ENCODE results near the gene CLEC4M. TPM values are rescaled to one million over a fixed set of nuclear protein-coding genes. Genes with fewer than 3 reads are reported as not detected.

CLEC4M gene
- total RNA-seq, 1 experiment from 2014 or later: not detected

DNA sequence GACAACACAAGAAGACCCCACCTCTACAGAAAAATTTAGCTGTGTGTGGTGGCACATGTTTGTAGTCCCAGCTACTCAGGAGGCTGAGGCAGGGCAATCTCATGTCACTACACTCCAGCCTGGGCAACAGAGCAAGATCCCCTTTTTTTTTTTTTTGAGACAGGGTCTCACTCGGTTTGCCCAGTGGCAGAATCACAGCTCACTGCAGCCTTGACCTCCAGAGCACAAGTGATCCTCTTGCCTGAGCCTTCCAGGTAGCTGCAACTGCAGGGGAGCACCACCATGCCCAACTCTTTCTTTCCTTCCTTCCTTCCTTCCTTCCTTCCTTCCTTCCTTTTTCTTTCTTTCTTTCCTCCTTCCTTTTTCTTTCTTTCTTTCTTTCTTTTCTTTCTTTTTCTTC is 26.9 kb upstream of the CLEC4M start:
- peaks cover 81% of the 10 kb centered on the region for H3K27me3 Mint-ChIP-seq (ENCODE audit: low read depth)
- H3K4me1 Mint-ChIP-seq: peaks cover 4 to 7% of the 10 kb centered on the region in 2 experiments
- Histone ChIP-seq H4K20me1 (ENCODE audit: control insufficient read depth, insufficient read depth, insufficient read length) (no peaks in the 10 kb centered on the region), H3K56ac (ENCODE audit: insufficient read length, low read depth, low read length) (no peak overlapping the region), H2AK5ac (ENCODE audit: insufficient read length, low read length) (no peak overlapping the region), H3K23me2 (ENCODE audit: insufficient read length, low read depth, low read length, poor library complexity, severe bottlenecking) (no peaks in the 10 kb centered on the region), H3K79me1 (ENCODE audit: insufficient read depth, low read depth, low read length, poor library complexity, severe bottlenecking) (no peaks in the 10 kb centered on the region), H3T11ph (ENCODE audit: low read length) (no peak overlapping the region), H3K9me3 (ENCODE audit: control insufficient read depth, low read depth, low read length) (no peaks in the 10 kb centered on the region), H3K23ac (ENCODE audit: insufficient read length, low read depth, low read length) (no peak overlapping the region), H4K91ac (ENCODE audit: insufficient read length, low read depth, low read length) (no peak overlapping the region), H4K5ac (ENCODE audit: insufficient read length, low read depth, low read length) (no peak overlapping the region), H2BK5ac (ENCODE audit: insufficient read length, low read length) (no peak overlapping the region), H3K4ac (ENCODE audit: low read depth, low read length) (no peak overlapping the region), H2AFZ (ENCODE audit: low read length) (no peak overlapping the region), H3K18ac (ENCODE audit: insufficient read length, low read depth, low read length) (no peak overlapping the region), H3K27ac (ENCODE audit: insufficient read length, low read depth, low read length) (no peak overlapping the region), H3K9ac (ENCODE audit: extremely low read depth, insufficient read length, low read length) (no peak overlapping the region), H3K4me2 (ENCODE audit: insufficient read depth, insufficient read length, low read length) (no peak overlapping the region), H2BK120ac (ENCODE audit: low read depth, low read length, poor library complexity, severe bottlenecking) (no peak overlapping the region), H3K14ac (ENCODE audit: insufficient read depth, low read length) (no peak overlapping the region), H3K27me3 (ENCODE audit: insufficient read depth, low read length) (no peaks in the 10 kb centered on the region; the same call in 1 of the 2 replicates), H3K79me2 (ENCODE audit: insufficient read depth, low read length) (no peaks in the 10 kb centered on the region), H4K8ac (replicated peaks; ENCODE audit: insufficient read length, low read depth, low read length) (no peak overlapping the region), H3K4me1 (ENCODE audit: insufficient read depth, low read length) (no peaks in the 10 kb centered on the region; the same call in 1 of the 2 replicates), H2BK15ac (ENCODE audit: low read depth, low read length) (no peak overlapping the region), H2BK12ac (ENCODE audit: insufficient read length, low read depth, low read length) (no peak overlapping the region), H2BK20ac (ENCODE audit: low read depth, low read length, poor library complexity, severe bottlenecking) (no peak overlapping the region)
- H3K4me3 Mint-ChIP-seq: no peak overlapping the region
- no CpG with 5 or more reads among the region's 1 CpG for WGBS (ENCODE audit: extremely low coverage, insufficient read length, low lambda C conversion rate)
- H3K9me3 Mint-ChIP-seq: no peaks in the 10 kb centered on the region; a peak in 1 of 5 replicates
- TF ChIP-seq, protein P1, sequence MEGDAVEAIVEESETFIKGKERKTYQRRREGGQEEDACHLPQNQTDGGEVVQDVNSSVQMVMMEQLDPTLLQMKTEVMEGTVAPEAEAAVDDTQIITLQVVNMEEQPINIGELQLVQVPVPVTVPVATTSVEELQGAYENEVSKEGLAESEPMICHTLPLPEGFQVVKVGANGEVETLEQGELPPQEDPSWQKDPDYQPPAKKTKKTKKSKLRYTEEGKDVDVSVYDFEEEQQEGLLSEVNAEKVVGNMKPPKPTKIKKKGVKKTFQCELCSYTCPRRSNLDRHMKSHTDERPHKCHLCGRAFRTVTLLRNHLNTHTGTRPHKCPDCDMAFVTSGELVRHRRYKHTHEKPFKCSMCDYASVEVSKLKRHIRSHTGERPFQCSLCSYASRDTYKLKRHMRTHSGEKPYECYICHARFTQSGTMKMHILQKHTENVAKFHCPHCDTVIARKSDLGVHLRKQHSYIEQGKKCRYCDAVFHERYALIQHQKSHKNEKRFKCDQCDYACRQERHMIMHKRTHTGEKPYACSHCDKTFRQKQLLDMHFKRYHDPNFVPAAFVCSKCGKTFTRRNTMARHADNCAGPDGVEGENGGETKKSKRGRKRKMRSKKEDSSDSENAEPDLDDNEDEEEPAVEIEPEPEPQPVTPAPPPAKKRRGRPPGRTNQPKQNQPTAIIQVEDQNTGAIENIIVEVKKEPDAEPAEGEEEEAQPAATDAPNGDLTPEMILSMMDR (conservative IDR thresholded peaks at IDR 0.05): no peak
- H3K27ac Mint-ChIP-seq: no peak overlapping the region
- no peak for DNase-seq
- H3K36me3 Mint-ChIP-seq (ENCODE audit: insufficient read depth in 1 of 3, low read depth in 3 of 3): no peaks in the 10 kb centered on the region

Measured in H9 (cell line).